Trophoblast cell (in vitro differentiated cells and primary cell): Measurements from ENCODE around the gene MAN1C1.
A peak's percentile ranks its signal among the peaks of the same experiment; 100 is the strongest.

Experiments used
- DNase-seq, 2 donors: peaks; one replicate each; pipeline ENCODE4 v3.0.0-alpha.2; 2016
- H2AFZ ChIP-seq: 2 replicates; pipeline ENCODE4 v1.6.1; 2013; ENCODE audit warnings: low read length, moderate library complexity, mild to moderate bottlenecking; ENCODE audit not compliant: insufficient read depth, poor library complexity
- H2AK5ac ChIP-seq: 2 replicates; pipeline ENCODE4 v1.6.1; 2013; ENCODE audit warnings: mild to moderate bottlenecking, low read length
- H2BK120ac ChIP-seq: 2 replicates; pipeline ENCODE4 v1.6.1; 2013; ENCODE audit warnings: low read length, mild to moderate bottlenecking, moderate library complexity; ENCODE audit not compliant: insufficient read depth, poor library complexity
- H2BK12ac ChIP-seq: 2 replicates; pipeline ENCODE4 v1.6.1; 2013; ENCODE audit warnings: mild to moderate bottlenecking, low read length, moderate library complexity
- H2BK5ac ChIP-seq: 2 replicates; pipeline ENCODE4 v1.6.1; 2013; ENCODE audit warnings: low read length, low read depth, moderate library complexity, mild to moderate bottlenecking; ENCODE audit not compliant: poor library complexity
- H3K14ac ChIP-seq: 2 replicates; pipeline ENCODE4 v1.6.1; 2013; ENCODE audit warnings: mild to moderate bottlenecking, low read length
- H3K18ac ChIP-seq: 2 replicates; pipeline ENCODE4 v1.6.1; 2013; ENCODE audit warnings: mild to moderate bottlenecking, low read length
- H3K23ac ChIP-seq: 2 replicates; pipeline ENCODE4 v1.6.1; 2013; ENCODE audit warnings: low read length
- H3K27ac ChIP-seq: 2 replicates; pipeline ENCODE4 v1.5.1; 2013; ENCODE audit warnings: low read depth, mild to moderate bottlenecking, inconsistent platforms, low read length, moderate library complexity
- H3K27me3 ChIP-seq: 2 replicates; pipeline ENCODE4 v1.6.1; 2013; ENCODE audit warnings: inconsistent platforms, mild to moderate bottlenecking, low read length, moderate library complexity; ENCODE audit not compliant: insufficient read depth
- H3K36me3 ChIP-seq, 2 experiments: 1 replicate in 1 of 2; 2 replicates in 1 of 2; pipeline ENCODE4 v1.6.1; 2013; ENCODE audit warnings: low read length in 2 of 2, mild to moderate bottlenecking in 2 of 2, moderate library complexity in 1 of 2; ENCODE audit not compliant: insufficient read depth in 2 of 2, control insufficient read depth in 1 of 2
- H3K4ac ChIP-seq: 2 replicates; pipeline ENCODE4 v1.6.1; 2013; ENCODE audit warnings: low read depth, mild to moderate bottlenecking, low read length, moderate library complexity
- H3K4me1 ChIP-seq, 2 experiments: 1 replicate in 1 of 2; 2 replicates in 1 of 2; pipeline ENCODE4 v1.6.1; 2013; ENCODE audit warnings: low read length in 2 of 2, mild to moderate bottlenecking in 2 of 2, moderate library complexity in 1 of 2; ENCODE audit not compliant: insufficient read depth in 2 of 2, control insufficient read depth in 1 of 2
- H3K4me2 ChIP-seq: 2 replicates; pipeline ENCODE4 v1.6.1; 2013; ENCODE audit warnings: inconsistent platforms, mild to moderate bottlenecking, low read length, moderate library complexity
- H3K4me3 ChIP-seq: 2 replicates; pipeline ENCODE4 v1.5.1; 2013; ENCODE audit warnings: mild to moderate bottlenecking, low read depth, low read length, inconsistent platforms
- H3K79me1 ChIP-seq: one replicate; pipeline ENCODE4 v1.6.1; 2013; ENCODE audit warnings: low read length
- H3K79me2 ChIP-seq: 2 replicates; pipeline ENCODE4 v1.6.1; 2013; ENCODE audit warnings: low read length, mild to moderate bottlenecking; ENCODE audit not compliant: control insufficient read depth, insufficient read depth, poor library complexity
- H3K9ac ChIP-seq: 2 replicates; pipeline ENCODE4 v1.6.1; 2013; ENCODE audit warnings: mild to moderate bottlenecking, low read length
- H3K9me3 ChIP-seq: 2 replicates; pipeline ENCODE4 v1.6.1; 2013; ENCODE audit warnings: low read depth, mild to moderate bottlenecking, control low read depth, inconsistent platforms, low read length; ENCODE audit not compliant: insufficient read depth
- H4K12ac ChIP-seq: 2 replicates; pipeline ENCODE4 v1.6.1; 2013; ENCODE audit warnings: low read depth, mild to moderate bottlenecking, low read length, moderate library complexity
- H4K8ac ChIP-seq: 2 replicates; pipeline ENCODE4 v1.6.1; 2013; ENCODE audit warnings: low read depth, mild to moderate bottlenecking, low read length, moderate library complexity
- H4K91ac ChIP-seq: one replicate; pipeline ENCODE4 v1.6.1; 2013; ENCODE audit warnings: low read depth, mild to moderate bottlenecking, low read length, moderate library complexity
- WGBS: extraction: QIAGEN DNeasy Blood & Tissue Kit; methylation state at CpG from one replicate; pipeline ENCODE4 v1.1.7; 2013; ENCODE audit warnings: missing lambda C conversion rate; ENCODE audit not compliant: insufficient read length, insufficient coverage; ENCODE audit errors: extremely low coverage; 5-methylcytosine and 5-hydroxymethylcytosine counted together

MAN1C1 gene

GRCh38 chr1:25569597-25570396, 46.8 kb upstream of the MAN1C1 start:
- no peak overlapping the region for H4K12ac ChIP-seq
- no peak overlapping the region for H4K8ac ChIP-seq
- no peak overlapping the region for H3K4ac ChIP-seq
- no peak overlapping the region for H2BK120ac ChIP-seq
- peak overlapping the region; percentile 17 for H2AK5ac ChIP-seq
- peak overlapping the region; percentile 12 for H3K18ac ChIP-seq
- peaks cover 22 to 31% of the 10 kb centered on the region in 2 experiments for H3K4me1 ChIP-seq
- H3K14ac ChIP-seq = peak overlapping the region; percentile 12
- H3K27me3 ChIP-seq = no peaks in the 10 kb centered on the region
- H3K79me2 ChIP-seq = no peaks in the 10 kb centered on the region
- no peak overlapping the region for H3K27ac ChIP-seq
- no peaks in the 10 kb centered on the region for H3K36me3 ChIP-seq
- H3K4me3 ChIP-seq = no peak overlapping the region
- H2AFZ ChIP-seq = no peak overlapping the region
- H2BK12ac ChIP-seq = peak overlapping the region; percentile 33
- H3K9ac ChIP-seq = no peak overlapping the region
- H3K79me1 ChIP-seq = peaks cover 8% of the 10 kb centered on the region
- H3K9me3 ChIP-seq = peaks cover 2% of the 10 kb centered on the region
- no peak overlapping the region for H2BK5ac ChIP-seq
- no peak overlapping the region for H3K4me2 ChIP-seq
- H3K23ac ChIP-seq = no peak overlapping the region
- peak overlapping the region; percentile 3 for H4K91ac ChIP-seq
- DNase-seq = no peak
- no CpG with 5 or more reads among the region's 18 CpGs for WGBS

GRCh38 chr1:25570798-25571521, 45.6 kb upstream of the MAN1C1 start:
- no peak overlapping the region for H4K8ac ChIP-seq
- H3K4me3 ChIP-seq = no peak overlapping the region
- no peak for DNase-seq
- H3K4me2 ChIP-seq = no peak overlapping the region
- H3K27me3 ChIP-seq = no peaks in the 10 kb centered on the region
- no peak overlapping the region for H3K23ac ChIP-seq
- H4K91ac ChIP-seq = no peak overlapping the region
- H3K18ac ChIP-seq = no peak overlapping the region
- H3K36me3 ChIP-seq = no peaks in the 10 kb centered on the region
- no peak overlapping the region for H4K12ac ChIP-seq
- no peaks in the 10 kb centered on the region for H3K79me2 ChIP-seq
- H2BK120ac ChIP-seq = no peak overlapping the region
- peaks cover 22 to 27% of the 10 kb centered on the region in 2 experiments for H3K4me1 ChIP-seq
- no CpG with 5 or more reads among the region's 12 CpGs for WGBS
- no peak overlapping the region for H2AK5ac ChIP-seq
- H3K79me1 ChIP-seq = peaks cover 8% of the 10 kb centered on the region
- H2AFZ ChIP-seq = no peak overlapping the region
- no peak overlapping the region for H2BK12ac ChIP-seq
- no peak overlapping the region for H3K27ac ChIP-seq
- no peak overlapping the region for H2BK5ac ChIP-seq
- H3K9me3 ChIP-seq = peaks cover 2% of the 10 kb centered on the region
- H3K14ac ChIP-seq = no peak overlapping the region
- H3K9ac ChIP-seq = no peak overlapping the region
- no peak overlapping the region for H3K4ac ChIP-seq

DNA sequence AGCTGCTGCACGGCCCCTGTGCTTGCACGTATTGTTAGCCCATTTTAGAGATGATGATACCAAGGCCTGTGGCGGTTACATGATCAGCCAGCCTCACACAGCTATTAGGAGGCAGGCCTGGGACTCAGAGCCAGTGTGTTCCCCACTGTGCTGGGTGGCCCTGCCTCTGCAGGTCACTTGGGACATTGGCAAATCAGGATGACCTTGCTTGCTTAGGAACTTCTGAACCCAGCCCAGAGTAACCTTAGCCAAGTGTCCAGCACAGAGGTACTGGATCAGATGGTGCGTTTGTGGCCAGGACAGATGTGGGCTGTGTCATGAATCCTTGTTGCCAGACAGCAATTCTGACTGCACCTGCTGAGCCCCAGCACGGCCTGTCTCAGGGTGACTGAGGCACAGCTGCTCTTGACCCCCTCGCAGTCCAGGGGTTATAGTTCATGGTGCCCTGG, 45.0 kb upstream of the MAN1C1 start:
- Histone ChIP-seq H3K9me3 (peaks cover 2% of the 10 kb centered on the region), H3K4me3 (no peak overlapping the region), H3K4me1 (peaks cover 21 to 26% of the 10 kb centered on the region in 2 experiments), H3K4ac (no peak overlapping the region), H3K79me1 (peaks cover 7% of the 10 kb centered on the region), H4K12ac (no peak overlapping the region), H3K18ac (no peak overlapping the region), H3K79me2 (no peaks in the 10 kb centered on the region), H2BK5ac (no peak overlapping the region), H3K9ac (no peak overlapping the region), H3K14ac (no peak overlapping the region), H4K8ac (no peak overlapping the region), H3K27ac (no peak overlapping the region), H2AFZ (no peak overlapping the region), H2BK120ac (no peak overlapping the region), H2BK12ac (no peak overlapping the region), H3K4me2 (no peak overlapping the region), H4K91ac (no peak overlapping the region), H3K23ac (no peak overlapping the region), H3K36me3 (no peaks in the 10 kb centered on the region), H2AK5ac (no peak overlapping the region), H3K27me3 (no peaks in the 10 kb centered on the region)
- no peak for DNase-seq
- no CpG with 5 or more reads among the region's 6 CpGs for WGBS

DNA sequence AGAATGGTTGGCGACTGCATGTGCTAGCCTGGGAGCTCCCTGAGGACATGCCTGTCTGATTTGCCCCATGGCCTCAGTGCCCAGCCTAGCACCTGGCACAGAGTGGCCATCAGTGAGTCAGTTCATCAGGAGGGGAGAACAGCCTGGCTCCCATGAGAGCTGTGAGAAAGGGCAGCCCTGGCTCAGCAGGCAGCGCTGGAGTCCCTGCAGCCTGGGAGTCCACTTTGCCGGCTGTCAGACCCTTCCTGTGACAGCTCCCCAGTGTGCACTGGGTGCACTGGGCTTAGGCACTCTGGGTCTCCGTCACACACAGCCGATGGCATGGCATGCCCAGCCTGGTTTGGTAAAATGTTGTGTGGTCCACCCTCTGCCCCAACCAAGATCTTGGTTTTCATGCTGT, 44.5 kb upstream of the MAN1C1 start:
- Histone ChIP-seq H2BK5ac (no peak overlapping the region), H3K79me1 (peaks cover 4% of the 10 kb centered on the region), H4K8ac (no peak overlapping the region), H3K27me3 (no peaks in the 10 kb centered on the region), H3K4me2 (no peak overlapping the region), H3K18ac (no peak overlapping the region), H3K23ac (no peak overlapping the region), H2AK5ac (no peak overlapping the region), H2AFZ (no peak overlapping the region), H2BK120ac (no peak overlapping the region), H2BK12ac (no peak overlapping the region), H3K36me3 (no peaks in the 10 kb centered on the region), H4K91ac (no peak overlapping the region), H3K9me3 (peaks cover 2% of the 10 kb centered on the region), H3K4ac (no peak overlapping the region), H3K4me1 (peaks cover 17 to 21% of the 10 kb centered on the region in 2 experiments), H3K27ac (no peak overlapping the region), H3K79me2 (no peaks in the 10 kb centered on the region), H3K9ac (no peak overlapping the region), H3K14ac (no peak overlapping the region), H3K4me3 (no peak overlapping the region), H4K12ac (no peak overlapping the region)
- DNase-seq = no peak
- no CpG with 5 or more reads among the region's 5 CpGs for WGBS
